ENCODE data around the gene SIK3. TPM values are rescaled to one million over a fixed set of nuclear protein-coding genes. Genes with fewer than 3 reads are reported as not detected.

SIK3 gene
- polyA plus RNA-seq, 1 of the 3 experiments (the other 2 are of a cell fraction), result 5.1 TPM

- Histone ChIP-seq H3K4me2 (no peak overlapping the region), H3K27ac (ENCODE audit: low read depth in 2 of 2, low read length in 1 of 2) (no peak overlapping the region), H3K36me3 (replicated peaks in 1 of 2; ENCODE audit: control insufficient read depth in 1 of 2, insufficient read depth in 2 of 2, low read length in 1 of 2) (peaks cover 0 to 5% of the 10 kb centered on the region in 2 experiments), H4K20me1 (ENCODE audit: insufficient read depth) (no peaks in the 10 kb centered on the region), H3K9ac (no peak overlapping the region), H3K4me3 (ENCODE audit: low read depth in 2 of 2, low read length in 1 of 2) (no peak overlapping the region), H3K9me2 (no peaks in the 10 kb centered on the region), H2AFZ (ENCODE audit: low read depth) (no peak overlapping the region), H3K79me2 (ENCODE audit: insufficient read depth) (peaks cover 32% of the 10 kb centered on the region; the same call in 1 of the 2 replicates), H3K4me1 (ENCODE audit: control insufficient read depth in 1 of 2, insufficient read depth in 2 of 2, low read depth in 1 of 2, low read length in 1 of 2) (peaks cover 4 to 18% of the 10 kb centered on the region in 2 experiments; a peak in 2 of 4 replicates), H3F3A (replicated peaks; ENCODE audit: insufficient read depth) (peaks cover 26% of the 10 kb centered on the region), H3K27me3 (ENCODE audit: insufficient read depth) (no peaks in the 10 kb centered on the region), H3K9me3 (no peaks in the 10 kb centered on the region)
- POLR2A ChIA-PET, result no interaction called here
- 100% methylated on average over 4 of the region's 4 CpGs for WGBS (ENCODE audit: low lambda C conversion rate)
- CTCF ChIA-PET, result interaction anchor here (1.0 kb wide), 2 partner anchors 9 to 12 kb away, joined by 3 to 4 read pairs; no protein-coding TSS in a partner anchor
- DNase-seq, result no peak
- no peak for TF ChIP-seq NFIC (IDR thresholded peaks at IDR 0.05; ENCODE audit: borderline replicate concordance)
- no peak for TF ChIP-seq FOXJ3 (CRISPR knock-in tag; IDR thresholded peaks at IDR 0.05)
- no peak for TF ChIP-seq EZH2phosphoT487 (IDR thresholded peaks at IDR 0.05; ENCODE audit: borderline replicate concordance, low read depth)
- TF ChIP-seq, protein P1, sequence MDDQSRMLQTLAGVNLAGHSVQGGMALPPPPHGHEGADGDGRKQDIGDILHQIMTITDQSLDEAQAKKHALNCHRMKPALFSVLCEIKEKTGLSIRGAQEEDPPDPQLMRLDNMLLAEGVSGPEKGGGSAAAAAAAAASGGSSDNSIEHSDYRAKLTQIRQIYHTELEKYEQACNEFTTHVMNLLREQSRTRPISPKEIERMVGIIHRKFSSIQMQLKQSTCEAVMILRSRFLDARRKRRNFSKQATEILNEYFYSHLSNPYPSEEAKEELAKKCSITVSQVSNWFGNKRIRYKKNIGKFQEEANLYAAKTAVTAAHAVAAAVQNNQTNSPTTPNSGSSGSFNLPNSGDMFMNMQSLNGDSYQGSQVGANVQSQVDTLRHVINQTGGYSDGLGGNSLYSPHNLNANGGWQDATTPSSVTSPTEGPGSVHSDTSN (IDR thresholded peaks at IDR 0.05), result no peak
- TF ChIP-seq, protein P2, sequence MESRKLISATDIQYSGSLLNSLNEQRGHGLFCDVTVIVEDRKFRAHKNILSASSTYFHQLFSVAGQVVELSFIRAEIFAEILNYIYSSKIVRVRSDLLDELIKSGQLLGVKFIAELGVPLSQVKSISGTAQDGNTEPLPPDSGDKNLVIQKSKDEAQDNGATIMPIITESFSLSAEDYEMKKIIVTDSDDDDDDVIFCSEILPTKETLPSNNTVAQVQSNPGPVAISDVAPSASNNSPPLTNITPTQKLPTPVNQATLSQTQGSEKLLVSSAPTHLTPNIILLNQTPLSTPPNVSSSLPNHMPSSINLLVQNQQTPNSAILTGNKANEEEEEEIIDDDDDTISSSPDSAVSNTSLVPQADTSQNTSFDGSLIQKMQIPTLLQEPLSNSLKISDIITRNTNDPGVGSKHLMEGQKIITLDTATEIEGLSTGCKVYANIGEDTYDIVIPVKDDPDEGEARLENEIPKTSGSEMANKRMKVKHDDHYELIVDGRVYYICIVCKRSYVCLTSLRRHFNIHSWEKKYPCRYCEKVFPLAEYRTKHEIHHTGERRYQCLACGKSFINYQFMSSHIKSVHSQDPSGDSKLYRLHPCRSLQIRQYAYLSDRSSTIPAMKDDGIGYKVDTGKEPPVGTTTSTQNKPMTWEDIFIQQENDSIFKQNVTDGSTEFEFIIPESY (IDR thresholded peaks at IDR 0.05; ENCODE audit: borderline replicate concordance, low read depth), result no peak
- no peak for TF ChIP-seq RCOR1 (IDR thresholded peaks at IDR 0.05; ENCODE audit: low read length)
- no peak for TF ChIP-seq TCF12 (IDR thresholded peaks at IDR 0.05)
- no peak for TF ChIP-seq POLR2AphosphoS5 (IDR thresholded peaks at IDR 0.05; ENCODE audit: low read depth, low read length)
- TF ChIP-seq EP300 (IDR thresholded peaks at IDR 0.05; ENCODE audit: borderline replicate concordance in 1 of 2, low read depth in 1 of 2, low read length in 1 of 2), result no peak
- TF ChIP-seq RAD21 (IDR thresholded peaks at IDR 0.05; ENCODE audit: low read length), result no peak
- no peak for TF ChIP-seq RXRA (IDR thresholded peaks at IDR 0.05; ENCODE audit: borderline replicate concordance, low read depth)
- TF ChIP-seq IRF3 (IDR thresholded peaks at IDR 0.05; ENCODE audit: low read depth, low read length), result no peak
- no peak for TF ChIP-seq FOSL2 (IDR thresholded peaks at IDR 0.05; ENCODE audit: borderline replicate concordance, low read depth)
- TF ChIP-seq TEAD4 (IDR thresholded peaks at IDR 0.05; ENCODE audit: borderline replicate concordance, insufficient read depth), result no peak
- no peak for TF ChIP-seq NRF1 (IDR thresholded peaks at IDR 0.05; ENCODE audit: low read depth, low read length)
- no peak for TF ChIP-seq MEF2A (IDR thresholded peaks at IDR 0.05; ENCODE audit: borderline replicate concordance, low read depth)
- TF ChIP-seq TAF1 (IDR thresholded peaks at IDR 0.05; ENCODE audit: borderline replicate concordance, low read depth, low read length), result no peak
Measured at GRCh38 chr11:116981266-116981885, 116.9 kb downstream of the SIK3 start.
